ENCODE measurements around the gene RNF220. TPM values are rescaled to one million over a fixed set of nuclear protein-coding genes. Genes with fewer than 3 reads are reported as not detected.

Gene RNF220
- polyA plus RNA-seq, 1 donor from 2014 or later = 142 TPM

GRCh38 chr1:44620072-44620471, 215.0 kb downstream of the RNF220 start:
- H3F3A ChIP-seq (ENCODE audit: insufficient read depth, low read length, poor library complexity, severe bottlenecking) = no peaks in the 10 kb centered on the region
- no peaks in the 10 kb centered on the region for H3K36me3 ChIP-seq (ENCODE audit: insufficient read depth, low read length)
- TF ChIP-seq MXI1 (conservative IDR thresholded peaks at IDR 0.05; ENCODE audit: poor library complexity, severe bottlenecking) (no peak), REST (IDR thresholded peaks at IDR 0.05; ENCODE audit: borderline replicate concordance) (no peak), EP300 (conservative IDR thresholded peaks at IDR 0.05; ENCODE audit: poor library complexity, severe bottlenecking) (no peak), SMC3 (conservative IDR thresholded peaks at IDR 0.05; ENCODE audit: poor library complexity) (no peak), POLR2AphosphoS5 (IDR thresholded peaks at IDR 0.05) (no peak), TAF1 (IDR thresholded peaks at IDR 0.05; ENCODE audit: low read depth) (no peak), RAD21 (conservative IDR thresholded peaks at IDR 0.05) (no peak), EZH2 (IDR thresholded peaks at IDR 0.05; ENCODE audit: borderline replicate concordance, insufficient read depth, low read length, poor library complexity, severe bottlenecking) (no peak), CTCF (IDR thresholded peaks at IDR 0.05; ENCODE audit: poor library complexity, severe bottlenecking) (no peak)
- H3K27ac ChIP-seq (ENCODE audit: low read length) = no peak overlapping the region
- peaks cover 34% of the 10 kb centered on the region for H3K27me3 ChIP-seq (ENCODE audit: insufficient read depth, low read depth, low read length)
- H2AFZ ChIP-seq (ENCODE audit: low read depth, low read length) = no peak overlapping the region
- H3K9me2 ChIP-seq (ENCODE audit: insufficient read depth, low read length) = no peaks in the 10 kb centered on the region
- no peaks in the 10 kb centered on the region for H4K20me1 ChIP-seq (ENCODE audit: insufficient read depth)
- H3K79me2 ChIP-seq (replicated peaks; ENCODE audit: insufficient read depth, low read length) = no peaks in the 10 kb centered on the region
- H3K4me2 ChIP-seq (ENCODE audit: low read length) = no peak overlapping the region
- no peak overlapping the region for H3K9ac ChIP-seq (ENCODE audit: low read length)
- H3K9me3 ChIP-seq (ENCODE audit: low read length) = no peaks in the 10 kb centered on the region
- no peak overlapping the region for H3K4me3 ChIP-seq (ENCODE audit: low read length)

- no peak overlapping the region for H2AFZ ChIP-seq (ENCODE audit: low read depth, low read length)
- H3K4me3 ChIP-seq (ENCODE audit: low read length) = no peak overlapping the region
- no peak overlapping the region for H3K4me2 ChIP-seq (ENCODE audit: low read length)
- H3K9me2 ChIP-seq (ENCODE audit: insufficient read depth, low read length) = no peaks in the 10 kb centered on the region
- H3K27ac ChIP-seq (ENCODE audit: low read length) = no peak overlapping the region
- H4K20me1 ChIP-seq (ENCODE audit: insufficient read depth) = no peaks in the 10 kb centered on the region
- H3K27me3 ChIP-seq (ENCODE audit: insufficient read depth, low read depth, low read length) = peaks cover 21% of the 10 kb centered on the region
- no peaks in the 10 kb centered on the region for H3K36me3 ChIP-seq (ENCODE audit: insufficient read depth, low read length)
- TF ChIP-seq POLR2AphosphoS5 (IDR thresholded peaks at IDR 0.05) (no peak), CTCF (IDR thresholded peaks at IDR 0.05; ENCODE audit: poor library complexity, severe bottlenecking) (no peak), REST (IDR thresholded peaks at IDR 0.05; ENCODE audit: borderline replicate concordance) (no peak), RAD21 (conservative IDR thresholded peaks at IDR 0.05) (no peak), SMC3 (conservative IDR thresholded peaks at IDR 0.05; ENCODE audit: poor library complexity) (no peak), EZH2 (IDR thresholded peaks at IDR 0.05; ENCODE audit: borderline replicate concordance, insufficient read depth, low read length, poor library complexity, severe bottlenecking) (no peak), EP300 (conservative IDR thresholded peaks at IDR 0.05; ENCODE audit: poor library complexity, severe bottlenecking) (no peak), TAF1 (IDR thresholded peaks at IDR 0.05; ENCODE audit: low read depth) (no peak), MXI1 (conservative IDR thresholded peaks at IDR 0.05; ENCODE audit: poor library complexity, severe bottlenecking) (no peak)
- peak overlapping the region; percentile 5 for H3K9ac ChIP-seq (ENCODE audit: low read length)
- no peaks in the 10 kb centered on the region for H3K9me3 ChIP-seq (ENCODE audit: low read length)
- H3F3A ChIP-seq (ENCODE audit: insufficient read depth, low read length, poor library complexity, severe bottlenecking) = no peaks in the 10 kb centered on the region
- no peaks in the 10 kb centered on the region for H3K79me2 ChIP-seq (replicated peaks; ENCODE audit: insufficient read depth, low read length)
Observed at GRCh38 chr1:44621841-44622286, 216.8 kb downstream of the RNF220 start.
